GM20000 (cell line): ENCODE data around the gene SEMA3A.

Experiments used
- DNase-seq: peaks from one replicate; pipeline ENCODE4 v3.0.0; 2012; ENCODE audit warnings: low spot score
- TF ChIP-seq, protein P1 (sequence below): IDR thresholded peaks from 2 replicates; pipeline ENCODE4 v1.5.1; 2012; ENCODE audit warnings: mild to moderate bottlenecking, control low read depth; ENCODE audit errors: extremely low read depth, missing control alignments

The SEMA3A gene

DNA sequence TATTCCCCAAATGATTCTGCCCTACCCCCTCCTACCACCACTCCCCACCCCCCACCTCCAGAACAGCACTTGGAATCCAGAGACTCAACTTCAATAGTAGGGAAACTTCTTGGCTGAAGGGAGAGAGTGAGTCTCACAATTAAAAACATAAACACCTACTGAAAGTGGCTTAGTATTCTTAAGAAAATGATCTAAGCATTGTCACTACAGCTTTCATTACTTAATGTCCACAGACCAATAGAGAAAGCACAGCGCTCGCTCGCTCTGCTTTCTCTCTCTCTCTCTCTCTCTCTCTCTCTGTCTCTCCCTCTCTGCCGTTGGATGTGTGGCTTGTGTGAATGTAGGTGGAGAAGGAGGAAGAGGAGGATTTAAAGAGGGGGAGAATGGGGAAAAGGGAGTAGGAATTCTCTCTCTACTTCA, 1.5 kb upstream of the SEMA3A start:
- TF ChIP-seq, protein P1, sequence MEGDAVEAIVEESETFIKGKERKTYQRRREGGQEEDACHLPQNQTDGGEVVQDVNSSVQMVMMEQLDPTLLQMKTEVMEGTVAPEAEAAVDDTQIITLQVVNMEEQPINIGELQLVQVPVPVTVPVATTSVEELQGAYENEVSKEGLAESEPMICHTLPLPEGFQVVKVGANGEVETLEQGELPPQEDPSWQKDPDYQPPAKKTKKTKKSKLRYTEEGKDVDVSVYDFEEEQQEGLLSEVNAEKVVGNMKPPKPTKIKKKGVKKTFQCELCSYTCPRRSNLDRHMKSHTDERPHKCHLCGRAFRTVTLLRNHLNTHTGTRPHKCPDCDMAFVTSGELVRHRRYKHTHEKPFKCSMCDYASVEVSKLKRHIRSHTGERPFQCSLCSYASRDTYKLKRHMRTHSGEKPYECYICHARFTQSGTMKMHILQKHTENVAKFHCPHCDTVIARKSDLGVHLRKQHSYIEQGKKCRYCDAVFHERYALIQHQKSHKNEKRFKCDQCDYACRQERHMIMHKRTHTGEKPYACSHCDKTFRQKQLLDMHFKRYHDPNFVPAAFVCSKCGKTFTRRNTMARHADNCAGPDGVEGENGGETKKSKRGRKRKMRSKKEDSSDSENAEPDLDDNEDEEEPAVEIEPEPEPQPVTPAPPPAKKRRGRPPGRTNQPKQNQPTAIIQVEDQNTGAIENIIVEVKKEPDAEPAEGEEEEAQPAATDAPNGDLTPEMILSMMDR, result no peak
- no peak for DNase-seq

DNA sequence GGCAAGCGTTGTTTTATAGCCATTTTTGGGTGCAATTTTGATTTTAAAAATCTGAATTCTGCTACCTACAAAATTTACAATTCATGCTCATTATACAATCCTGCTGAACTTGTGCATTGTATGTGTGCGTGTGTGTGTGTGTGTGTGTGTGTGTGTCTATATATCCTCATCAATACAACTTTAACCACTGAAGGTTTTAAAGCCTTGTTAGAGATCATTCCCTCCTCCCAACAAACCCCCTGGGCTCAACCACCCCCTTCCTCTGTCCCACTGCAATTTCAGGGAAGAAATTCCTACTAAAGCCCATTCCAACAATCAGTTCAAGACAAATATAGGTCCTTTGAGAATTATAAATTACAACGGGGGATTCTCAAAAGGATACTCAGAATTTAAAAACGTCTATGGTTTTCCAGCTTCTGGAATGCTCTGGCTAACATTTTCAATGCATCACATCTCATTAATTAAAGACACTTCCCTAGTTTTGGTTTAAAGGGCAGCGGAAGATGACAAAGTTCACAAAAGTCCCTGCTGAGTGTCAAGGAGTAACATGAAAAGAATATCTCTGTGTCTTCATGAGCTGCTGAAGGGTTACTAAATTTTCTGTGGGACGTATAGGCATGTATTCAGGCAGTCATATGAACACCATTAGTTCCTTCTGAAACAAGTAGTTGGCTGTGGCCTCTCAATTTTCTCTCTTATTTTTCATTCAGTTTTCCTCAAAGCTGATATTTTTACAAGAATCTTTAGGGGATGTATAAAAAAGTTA, 889 bp upstream of the SEMA3A start:
- TF ChIP-seq, protein P1, result no peak
- DNase-seq, result no peak

- TF ChIP-seq, protein P1, result no peak
These were observed 842 bp downstream of the SEMA3A start for GRCh38 chr7:84193747-84194146.

GRCh38 chr7:84191842-84192241, 2.7 kb downstream of the SEMA3A start:
- DNase-seq, result no peak
- TF ChIP-seq, protein P1, result no peak

More at GRCh38 chr7:84193747-84194146, 842 bp downstream of the SEMA3A start:
- no peak for DNase-seq

GRCh38 chr7:84191261-84191660, 3.3 kb downstream of the SEMA3A start:
- no peak for DNase-seq
- TF ChIP-seq, protein P1, result no peak

GRCh38 chr7:84190016-84190705, 4.4 kb downstream of the SEMA3A start:
- TF ChIP-seq, protein P1, result no peak
- no peak for DNase-seq

DNA sequence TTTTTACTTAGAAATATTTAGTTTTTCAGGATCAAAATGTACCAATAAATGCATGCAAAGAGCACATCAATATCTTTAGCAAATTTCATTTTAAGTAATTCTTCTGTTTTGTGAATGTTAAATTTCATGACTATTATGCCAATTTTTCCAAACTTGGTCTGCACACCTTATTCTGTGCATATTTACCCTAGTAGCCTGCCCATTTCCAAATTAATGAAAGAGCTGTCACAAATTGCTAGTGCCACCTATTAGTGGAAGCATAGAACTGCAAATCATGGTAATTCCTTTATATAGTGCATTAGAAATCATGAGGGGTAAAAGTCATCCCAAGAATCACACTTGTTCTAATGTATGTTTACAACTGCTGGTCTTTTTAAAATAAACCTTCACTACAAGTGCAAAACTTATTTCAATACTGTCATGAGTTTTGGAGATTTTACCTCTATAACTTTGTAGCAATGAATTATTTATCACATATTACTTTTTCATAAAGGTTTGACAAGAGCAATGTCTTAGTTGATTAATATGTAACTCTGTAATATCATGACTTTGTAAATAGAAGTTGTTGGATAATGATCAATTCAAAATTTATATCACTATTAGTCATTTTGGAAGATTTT, 5.7 kb downstream of the SEMA3A start:
- TF ChIP-seq, protein P1, result no peak

More for the DNA sequence above, 5.7 kb downstream of the SEMA3A start:
- DNase-seq, result no peak
